SIG-M5 treated with dmso at 0.1 percent for 504 hours (cell line): ENCODE results near the gene PRDM10.
"Not testable (repeated sequence)": the region's sequence is repeated elsewhere in the genome, so short reads cannot be mapped to it uniquely, and the experiment has no call there.

Experiments used
- DNase-seq: peaks from one replicate; lab custom pipeline; 2025; ENCODE audit not compliant: unreplicated experiment; lab: John Stamatoyannopoulos, UW

Gene PRDM10

DNA sequence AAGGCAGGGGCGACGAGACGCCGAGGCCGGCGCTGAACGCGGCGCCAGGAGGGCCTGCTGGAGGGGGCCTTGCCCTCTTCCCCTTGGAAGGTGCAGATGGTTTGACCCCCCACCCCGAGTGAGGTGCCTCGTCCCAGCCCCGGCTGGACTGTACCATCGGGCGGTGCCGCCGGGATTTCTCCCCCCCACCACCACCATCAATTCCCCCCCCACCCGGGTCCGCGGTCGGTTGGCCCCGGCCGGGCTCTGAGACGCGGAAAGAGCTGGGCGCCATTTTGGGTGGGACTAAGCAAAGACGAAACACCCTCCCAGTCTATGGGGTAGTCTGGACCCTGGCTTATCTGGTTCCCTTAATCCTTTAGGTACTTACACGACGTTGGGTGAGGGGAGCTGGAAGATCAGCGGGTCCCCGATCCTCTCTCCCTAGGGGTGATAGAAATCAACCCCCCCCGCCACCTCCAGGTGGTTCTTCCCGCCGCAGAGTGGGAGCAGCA lies at the start of gene PRDM10:
Gene PRDM10, minus strand, starts transcription at position 484 of the 494 bp plus-strand sequence. CDS start 41,871 bp downstream, outside the sequence.
- peak; percentile 92 for DNase-seq

DNA sequence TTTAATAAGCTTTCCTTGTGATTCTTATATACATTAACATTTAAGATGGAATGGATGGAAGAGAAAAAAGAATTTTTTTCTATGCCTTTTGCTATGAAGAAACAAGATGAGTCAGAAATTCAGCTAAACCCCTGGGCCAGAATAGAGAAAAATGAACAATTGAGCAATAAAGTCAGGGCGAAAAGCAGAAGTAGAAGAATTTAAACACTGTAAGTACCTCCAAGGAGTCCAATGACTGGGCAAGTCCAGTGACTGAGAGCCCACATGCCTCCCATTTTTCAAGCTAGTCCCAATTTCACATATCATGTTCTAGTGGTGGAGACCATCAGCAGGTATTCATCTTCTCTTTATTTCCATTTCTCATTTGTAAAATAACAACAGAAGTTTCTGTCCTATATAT lies 48.4 kb upstream of the PRDM10 start:
- DNase-seq, result peak; percentile 97

DNA sequence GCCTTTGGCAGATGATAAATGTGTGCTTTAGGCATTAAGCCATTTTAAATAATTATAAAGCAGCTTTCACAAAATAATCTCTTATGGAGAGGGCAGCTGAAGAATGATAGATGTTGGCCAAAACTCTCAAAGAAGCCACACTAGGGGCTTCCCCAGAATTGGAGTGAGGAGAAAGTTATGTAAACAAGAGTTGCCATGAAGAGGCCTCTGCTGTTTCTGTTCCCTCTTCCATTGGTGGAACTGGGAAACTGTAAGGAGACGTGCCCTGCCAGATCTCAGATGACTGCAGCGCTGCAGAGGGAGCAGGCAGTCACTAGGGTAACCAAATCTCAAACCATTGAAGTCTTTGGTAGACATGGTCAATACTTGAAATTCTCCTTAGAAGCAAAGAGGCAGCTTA lies 47.6 kb upstream of the PRDM10 start:
- DNase-seq, result peak; percentile 82

DNA sequence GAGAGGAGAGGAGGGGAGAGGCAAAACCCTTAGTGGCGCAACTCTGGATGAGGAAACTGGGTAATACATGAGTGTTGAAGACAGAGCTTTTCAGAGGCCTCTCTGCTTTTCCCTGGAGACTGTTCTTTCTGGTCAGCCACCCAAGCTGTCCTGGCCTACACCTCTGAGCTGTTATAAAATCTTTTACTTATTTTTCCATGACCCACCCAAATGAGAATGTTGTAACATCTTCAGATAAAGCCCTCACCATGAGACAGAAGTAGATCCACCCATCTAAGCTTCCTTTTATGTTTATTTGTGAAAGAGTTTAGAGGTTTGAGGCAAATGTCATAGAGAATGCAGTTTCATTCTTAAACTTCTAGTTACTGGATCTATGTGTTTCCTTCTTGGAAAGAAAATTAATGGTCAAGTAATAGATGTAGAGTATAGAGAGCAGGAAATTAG lies 46.7 kb upstream of the PRDM10 start:
- DNase-seq, result peak; percentile 71

GRCh38 chr11:130047141-130047540 lies 44.5 kb upstream of the PRDM10 start:
- no peak for DNase-seq

DNA sequence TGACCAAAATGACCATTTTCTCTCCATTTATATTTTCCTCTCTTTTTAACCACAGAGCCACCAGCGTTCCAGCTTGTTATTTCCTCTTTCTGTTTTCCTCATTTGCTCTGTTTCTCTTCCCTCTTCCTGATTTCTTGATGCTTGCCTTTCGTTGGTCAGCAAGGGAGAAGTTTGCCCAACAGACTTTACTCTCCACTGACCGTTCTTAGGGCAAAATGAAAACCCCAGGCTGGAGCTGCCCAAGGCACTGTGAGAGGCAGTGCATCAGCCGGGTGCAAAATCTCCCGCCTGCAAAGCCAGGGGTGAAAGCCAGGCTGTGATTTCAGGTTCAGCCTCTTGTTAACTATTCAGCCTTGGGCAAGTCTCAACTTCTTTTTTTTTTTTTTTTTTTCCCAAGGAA lies 40.9 kb upstream of the PRDM10 start:
- peak; percentile 50 for DNase-seq

DNA sequence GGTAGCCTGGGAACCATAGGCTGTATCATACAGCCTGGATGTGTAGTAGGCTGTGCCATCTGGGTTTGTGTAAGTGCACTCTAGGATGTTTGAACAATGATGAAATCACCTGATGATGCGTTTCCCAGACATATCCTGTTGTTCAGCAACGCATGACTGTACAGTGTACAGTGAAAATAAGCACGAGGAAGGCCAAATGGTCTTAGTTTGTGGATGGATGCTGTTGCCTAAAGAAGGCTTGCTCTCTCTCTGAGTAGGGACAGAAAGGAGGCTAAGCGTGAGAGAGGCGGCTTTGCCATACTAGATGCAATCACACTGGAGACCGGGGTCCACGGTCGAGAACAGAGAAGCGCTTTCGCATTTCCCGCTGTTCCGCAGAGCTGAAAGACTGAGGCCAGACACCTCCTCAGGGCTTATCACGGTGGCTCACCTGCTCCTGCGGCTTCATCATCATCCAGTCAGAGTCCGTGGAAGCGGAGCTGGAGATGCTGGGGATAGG lies 39.5 kb upstream of the PRDM10 start:
- peak; percentile 74 for DNase-seq

DNA sequence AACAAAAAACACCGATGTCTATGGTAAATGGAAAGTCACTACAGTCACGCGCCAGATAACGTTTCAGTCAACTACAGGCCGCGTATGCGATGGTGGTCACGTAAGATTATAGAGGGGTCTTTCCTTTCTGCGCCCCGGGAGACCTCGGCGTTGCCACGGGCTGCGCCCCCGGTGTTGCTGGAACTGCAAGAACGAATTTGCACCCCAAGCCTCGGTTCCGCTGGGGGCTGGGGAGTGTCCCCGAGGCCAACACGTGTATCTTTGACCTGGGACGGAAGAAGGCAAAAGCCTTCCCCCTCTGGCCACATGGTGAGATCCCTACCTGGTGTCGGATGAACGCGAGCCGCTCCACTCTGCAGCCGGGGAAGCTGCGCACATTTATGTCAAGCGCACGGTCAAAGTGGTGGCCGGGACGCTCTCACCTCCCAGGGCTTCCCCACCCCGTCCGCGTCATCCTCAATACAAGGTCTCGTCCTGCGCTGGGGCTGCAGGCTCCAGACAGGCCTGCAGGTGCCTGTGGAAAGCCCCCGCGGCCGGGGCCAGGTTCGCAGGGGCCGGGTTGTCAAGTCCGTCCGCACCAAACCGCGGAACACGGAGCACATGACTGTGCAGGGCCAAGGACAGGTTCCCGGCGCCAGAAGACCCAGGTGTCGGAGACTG lies 37.8 kb upstream of the PRDM10 start:
- no peak for DNase-seq

DNA sequence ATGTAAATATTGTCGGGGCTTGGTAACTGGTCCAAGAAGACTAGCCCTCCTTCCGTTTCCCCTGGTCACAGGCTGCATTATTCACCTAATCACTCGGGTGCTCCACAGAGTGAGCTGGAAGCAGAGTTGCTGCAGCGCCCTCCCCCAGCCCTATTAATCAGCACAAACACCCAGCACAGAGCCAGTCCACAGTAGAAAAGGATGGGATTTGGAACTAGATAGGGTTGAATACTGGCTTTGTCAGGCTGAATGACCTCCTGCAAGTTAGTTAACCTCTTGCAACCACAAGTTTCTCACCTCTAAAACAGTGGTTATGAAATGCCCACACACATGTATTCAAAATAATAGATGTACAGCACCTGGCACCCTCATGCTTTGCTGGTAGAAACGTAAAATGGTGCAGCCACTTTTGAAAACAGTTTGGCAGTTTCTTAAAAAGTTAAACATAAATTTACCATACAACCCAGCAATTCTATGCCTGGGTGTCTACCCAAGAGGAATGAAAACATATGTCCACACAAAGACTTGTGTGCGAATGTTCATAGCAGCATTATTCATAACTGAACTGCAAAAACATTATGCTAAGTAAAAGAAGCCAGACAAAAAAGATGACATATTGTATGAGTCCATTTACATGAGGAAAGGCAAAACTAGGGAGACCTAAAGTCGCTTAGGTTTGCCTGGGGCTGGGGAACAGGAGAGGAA lies 35.4 kb upstream of the PRDM10 start:
- DNase-seq, result no peak

DNA sequence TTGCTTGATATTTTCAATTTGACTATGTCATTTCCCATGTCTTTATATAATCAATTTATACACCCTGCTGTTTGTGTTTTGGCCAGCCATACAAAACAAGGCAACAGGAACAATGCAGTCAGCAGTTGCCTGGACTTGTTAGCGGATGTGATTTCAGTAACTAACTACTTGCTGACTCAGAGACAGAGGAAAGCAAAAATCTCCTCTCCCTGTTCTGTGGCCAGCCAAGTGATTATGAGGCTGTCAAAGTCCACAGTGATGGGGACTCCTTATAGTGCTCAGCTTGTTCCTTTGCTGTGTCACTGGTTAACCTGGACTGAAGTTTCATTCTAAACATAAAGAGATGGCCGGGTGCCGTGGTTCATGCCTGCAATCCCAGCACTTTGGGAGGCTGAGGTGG lies 34.4 kb upstream of the PRDM10 start:
- no peak for DNase-seq

DNA sequence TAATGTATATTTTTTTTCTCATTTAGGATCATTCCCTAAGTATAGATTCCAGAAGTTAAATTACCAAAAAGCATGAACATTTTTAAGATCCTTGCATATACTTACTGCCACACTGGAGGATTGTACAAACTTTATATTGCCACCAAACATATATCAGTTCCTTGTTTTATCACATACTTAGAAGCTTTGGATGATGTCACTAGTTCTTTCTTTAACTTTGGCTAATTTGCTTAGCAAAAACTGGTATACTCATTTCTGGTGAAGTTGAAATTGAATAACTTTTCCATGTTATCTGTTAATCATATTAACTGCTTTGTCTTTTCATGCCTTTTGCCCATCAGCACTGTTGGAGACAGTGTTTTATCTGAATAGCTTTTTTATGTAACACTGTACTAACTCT lies 31.6 kb upstream of the PRDM10 start:
- DNase-seq, result no peak

DNA sequence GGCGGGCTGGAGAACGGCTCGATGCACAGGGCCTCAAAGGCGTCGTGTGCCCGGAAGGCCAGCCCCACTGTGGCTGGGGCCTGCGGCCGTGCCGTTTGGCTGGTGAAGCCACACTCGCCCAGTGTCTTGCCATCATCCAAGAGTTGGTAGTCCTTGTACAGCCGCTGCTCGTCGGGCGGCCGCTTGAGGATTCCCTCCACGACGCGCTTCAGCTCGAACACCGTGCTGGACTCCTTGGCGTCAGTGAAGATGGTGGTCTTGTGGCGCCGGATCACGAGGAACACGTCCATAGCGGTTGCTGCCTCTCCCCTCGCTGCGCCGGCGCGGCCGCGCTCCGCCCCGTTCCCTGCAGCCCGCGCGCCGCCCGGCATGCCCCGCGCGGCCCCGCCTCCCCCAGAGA lies 30.3 kb upstream of the PRDM10 start:
- no peak for DNase-seq

- DNase-seq, result no peak
Measured at GRCh38 chr11:130031945-130032344, 29.3 kb upstream of the PRDM10 start.

DNA sequence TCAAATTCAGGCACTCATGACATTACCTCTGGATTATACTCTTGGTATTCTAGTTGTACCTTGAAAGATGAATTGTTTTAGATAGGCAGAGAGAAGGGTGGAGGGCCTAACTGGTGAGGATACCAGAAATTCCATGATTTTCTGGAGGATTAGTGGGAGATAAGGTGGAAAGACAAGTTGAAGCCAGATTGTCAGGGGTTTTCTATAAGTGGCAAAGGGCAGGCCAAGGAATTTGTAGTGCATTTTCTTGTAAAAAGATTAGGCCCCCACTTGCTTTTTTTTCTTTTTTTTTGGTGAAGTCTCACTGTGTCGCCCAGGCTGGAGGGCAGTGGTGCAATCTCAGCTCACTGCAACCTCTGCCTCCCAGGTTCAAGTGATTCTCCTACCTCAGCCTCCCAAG lies 28.4 kb upstream of the PRDM10 start:
- DNase-seq, result no peak

- peak; percentile 17 for DNase-seq
Measured at GRCh38 chr11:130029137-130029536, 26.5 kb upstream of the PRDM10 start.

GRCh38 chr11:130025371-130025770 lies 22.7 kb upstream of the PRDM10 start:
- no peak for DNase-seq

DNA sequence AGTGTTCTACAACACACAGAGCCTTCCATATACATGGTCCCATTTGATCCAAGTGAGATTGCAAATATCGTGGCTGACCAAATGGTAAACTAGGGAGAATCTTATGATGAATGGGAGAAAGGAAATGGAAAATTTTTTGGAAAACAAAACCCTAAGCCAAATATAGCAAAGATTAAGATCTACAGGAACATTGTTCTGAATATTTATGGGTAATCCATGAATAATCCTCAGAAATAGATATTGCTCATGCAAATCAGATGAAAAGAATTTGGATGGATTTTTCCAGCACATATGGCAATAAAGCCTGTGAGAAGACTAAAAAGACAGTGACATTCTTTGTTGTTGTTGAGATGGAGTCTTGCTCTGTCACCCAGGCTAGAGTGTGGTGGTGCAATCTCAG lies 21.7 kb upstream of the PRDM10 start:
- no peak for DNase-seq

- no peak for DNase-seq
Measured at GRCh38 chr11:130023204-130023603, 20.6 kb upstream of the PRDM10 start.

DNA sequence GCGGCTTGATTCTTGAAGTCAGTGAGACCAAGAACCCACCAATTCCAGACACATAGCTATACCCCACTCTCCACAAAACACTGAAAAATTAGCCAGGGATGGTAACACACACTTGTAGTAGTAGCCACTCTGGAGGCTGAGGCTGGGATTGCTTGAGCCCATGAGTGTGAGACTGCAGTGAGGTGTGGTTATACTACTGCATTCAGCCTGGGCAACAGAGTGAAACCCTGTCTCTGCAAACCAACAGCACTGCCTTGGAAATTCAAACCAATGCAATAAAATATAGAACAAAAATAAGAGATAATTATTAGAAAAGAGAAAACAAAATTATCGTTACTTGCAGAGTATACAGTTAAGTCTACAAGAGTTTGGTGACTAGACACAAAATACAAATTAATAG lies 20.2 kb upstream of the PRDM10 start:
- no peak for DNase-seq

DNA sequence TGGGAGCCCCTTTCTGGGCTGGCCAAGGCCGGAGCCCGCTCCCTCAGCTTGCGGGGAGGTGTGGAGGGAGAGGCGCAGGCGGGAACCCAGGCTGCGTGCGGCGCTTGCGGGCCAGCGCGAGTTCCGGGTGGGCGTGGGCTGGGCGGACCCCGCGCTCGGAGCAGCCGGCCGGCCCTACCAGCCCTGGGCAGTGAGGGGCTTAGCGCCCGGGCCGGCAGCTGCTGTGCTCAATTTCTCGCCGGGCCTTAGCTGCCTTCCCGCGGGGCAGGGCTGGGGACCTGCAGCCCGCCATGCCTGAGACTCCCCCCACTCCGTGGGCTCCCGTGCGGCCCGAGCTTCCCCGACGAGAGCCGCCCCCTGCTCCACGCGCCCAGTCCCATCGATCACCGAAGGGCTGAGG lies 19.0 kb upstream of the PRDM10 start:
- DNase-seq, result not testable (repeated sequence)

DNA sequence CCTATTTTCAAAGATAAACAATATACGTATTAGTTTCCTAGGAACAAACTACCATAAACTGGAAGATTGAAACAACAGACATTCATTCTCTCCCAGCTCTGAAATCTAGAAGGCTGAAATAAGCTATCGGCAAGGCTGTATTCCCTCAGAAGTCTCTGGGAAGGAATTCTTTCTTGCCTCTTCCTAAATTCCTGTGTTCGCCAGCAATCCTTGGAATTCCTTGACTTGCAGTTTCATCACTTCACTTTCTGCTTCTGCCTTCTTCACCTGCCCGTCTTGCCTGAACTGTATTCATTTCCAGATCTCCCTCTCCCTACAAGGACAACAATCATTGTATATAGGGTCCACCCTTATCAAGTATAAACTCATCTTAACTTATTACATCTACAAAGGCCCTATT lies 17.7 kb upstream of the PRDM10 start:
- no peak for DNase-seq

GRCh38 chr11:130015846-130016245 lies 13.2 kb upstream of the PRDM10 start:
- DNase-seq, result not testable (repeated sequence)
